ENCODE data around the gene APOL3. TPM values are rescaled to one million over a fixed set of nuclear protein-coding genes. Genes with fewer than 3 reads are reported as not detected.

APOL3 gene
- total and polyA plus RNA-seq, 10 of the 15 experiments (the other 5 are each of a cell fraction or from before 2014, with no cell fraction given): 6.9 to 66.8 (median 48.5) TPM

GRCh38 chr22:36111316-36111715 is 49.2 kb downstream of the APOL3 start:
- no peak overlapping the region for H3K9ac ChIP-seq (ENCODE audit: control insufficient read depth, insufficient read depth, low read length)
- no peak for TF ChIP-seq NR2F1 (conservative IDR thresholded peaks at IDR 0.05)
- no peak for TF ChIP-seq ESRRA (IDR thresholded peaks at IDR 0.05; ENCODE audit: low read length)
- no peak for TF ChIP-seq RFX5 (IDR thresholded peaks at IDR 0.05; ENCODE audit: low read depth, low read length)
- TF ChIP-seq RELB (IDR thresholded peaks at IDR 0.05; ENCODE audit: low read depth): no peak
- no peak for TF ChIP-seq ZBTB40 (IDR thresholded peaks at IDR 0.05; ENCODE audit: borderline replicate concordance)
- no peak for TF ChIP-seq CHD1 (IDR thresholded peaks at IDR 0.05; ENCODE audit: low read depth, low read length)
- TF ChIP-seq IRF3 (IDR thresholded peaks at IDR 0.05): no peak
- TF ChIP-seq CREB1 (IDR thresholded peaks at IDR 0.05; ENCODE audit: low read depth): no peak
- TF ChIP-seq STAT1 (conservative IDR thresholded peaks at IDR 0.05): no peak
- TF ChIP-seq NFYA (IDR thresholded peaks at IDR 0.05; ENCODE audit: borderline replicate concordance, low read depth, low read length): no peak
- TF ChIP-seq ZNF384 (IDR thresholded peaks at IDR 0.05; ENCODE audit: borderline replicate concordance, low read depth, low read length): no peak
- no peak for TF ChIP-seq SUZ12 (IDR thresholded peaks at IDR 0.05; ENCODE audit: unreplicated experiment)
- no peak for TF ChIP-seq E2F4 (IDR thresholded peaks at IDR 0.05; ENCODE audit: low read depth, low read length)
- no peak for TF ChIP-seq GATAD2B (conservative IDR thresholded peaks at IDR 0.05; ENCODE audit: low read depth)
- TF ChIP-seq SIX5 (IDR thresholded peaks at IDR 0.05; ENCODE audit: low read depth, low read length, severe bottlenecking): no peak
- no peak for TF ChIP-seq HDAC2 (IDR thresholded peaks at IDR 0.05)
- no peak for TF ChIP-seq EGR1 (IDR thresholded peaks at IDR 0.05; ENCODE audit: borderline replicate concordance in 1 of 2, low read depth in 2 of 2, low read length in 2 of 2)
- TF ChIP-seq KLF5 (IDR thresholded peaks at IDR 0.05; ENCODE audit: partially characterized antibody): no peak
- DNase-seq (ENCODE audit: low read depth, low spot score) (no peak), FAIRE-seq (no peak), ATAC-seq (no peak)
- WGBS (ENCODE audit: insufficient coverage, insufficient replicate concordance, low lambda C conversion rate, missing lambda C conversion rate): 65% methylated on average over 6 of the region's 6 CpGs
- no peak overlapping the region for H2AFZ ChIP-seq (ENCODE audit: control insufficient read depth, low read depth, low read length)
- H3K4me3 ChIP-seq: no peak overlapping the region
- no peaks in the 10 kb centered on the region for H3K79me2 ChIP-seq (ENCODE audit: control insufficient read depth, insufficient read depth, low read length)
- no peaks in the 10 kb centered on the region for H4K20me1 ChIP-seq (ENCODE audit: control insufficient read depth, insufficient read depth)
- no TSS peak for BruUV-seq (replicated peaks)
- ChIA-PET CTCF (no interaction called here), SMC1A (ENCODE audit: uncharacterized antibody, unreplicated experiment) (interaction anchor here (0.9 kb wide), 1 partner anchor 69 kb away, joined by 3 read pairs; no protein-coding TSS in a partner anchor), POLR2A (no interaction called here), RAD21 (ENCODE audit: unreplicated experiment) (no interaction called here)
- no peaks in the 10 kb centered on the region for H3K4me1 ChIP-seq (ENCODE audit: control insufficient read depth, insufficient read depth, low read length)
- H3K27ac ChIP-seq (ENCODE audit: control insufficient read depth, insufficient read depth): no peak overlapping the region
- no peaks in the 10 kb centered on the region; a peak in 1 of 4 replicates for H3K27me3 ChIP-seq (replicated peaks in 1 of 2; ENCODE audit: control insufficient read depth in 2 of 2, insufficient read depth in 2 of 2, low read length in 1 of 2)
- H3K9me3 ChIP-seq (replicated peaks; ENCODE audit: control insufficient read depth, insufficient read depth, low read length): no peaks in the 10 kb centered on the region
- in situ Hi-C loops (cut with MboI): no loop called here
- no peaks in the 10 kb centered on the region for H3K36me3 ChIP-seq (ENCODE audit: control insufficient read depth in 2 of 2, insufficient read depth in 2 of 2, low read length in 1 of 2)
- intact Hi-C loops (cut with micrococcal nuclease; ENCODE audit: unreplicated experiment): no loop called here
- H3K4me2 ChIP-seq (ENCODE audit: control insufficient read depth, insufficient read depth): no peak overlapping the region
